Jurkat, Clone E6-1 (cell line): ENCODE results near the gene RAB40B.
A peak's percentile ranks its signal among the peaks of the same experiment; 100 is the strongest.

Experiments used
- DNase-seq: peaks from one replicate; pipeline ENCODE4 v3.0.0-alpha.2; 2011; ENCODE audit warnings: low read depth, low spot score
- H3K4me3 ChIP-seq: 2 replicates; pipeline ENCODE4 v1.5.1; 2011; ENCODE audit warnings: mild to moderate bottlenecking, low read length, control low read depth, moderate library complexity

The RAB40B gene

DNA sequence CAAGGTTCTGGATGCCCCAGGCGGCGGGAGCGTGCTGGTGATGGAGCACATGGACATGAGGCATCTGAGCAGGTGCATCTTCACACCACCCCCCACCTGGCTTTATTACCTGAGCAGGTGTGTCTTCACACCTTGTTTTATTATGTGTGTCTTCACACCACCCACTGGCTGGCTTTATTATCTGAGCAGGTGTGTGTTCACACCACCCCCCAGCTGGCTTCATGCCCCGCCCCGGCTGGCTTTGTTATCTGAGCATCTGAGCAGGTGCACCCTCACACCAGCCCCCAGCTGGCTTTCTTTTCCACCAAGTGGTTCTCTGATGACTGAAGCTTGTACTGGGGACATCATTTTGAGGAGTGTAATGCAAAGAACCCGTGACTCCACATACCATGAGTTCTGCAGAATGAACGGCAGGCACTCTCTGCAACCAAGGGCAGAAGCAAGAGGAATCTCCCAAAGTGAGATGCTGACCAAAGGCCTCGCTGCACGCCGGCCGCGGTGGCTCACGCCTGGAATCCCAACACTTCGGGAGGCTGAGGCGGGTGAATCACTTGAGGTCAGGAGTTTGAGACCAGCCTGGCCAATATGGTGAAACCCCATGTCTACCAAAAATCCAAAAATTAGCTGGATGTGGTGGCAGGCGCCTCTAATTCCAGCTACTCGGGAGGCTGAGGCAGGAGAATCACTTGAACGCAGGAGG lies 20.6 kb upstream of the RAB40B start:
- DNase-seq = no peak

GRCh38 chr17:82716203-82717010 lies 17.9 kb upstream of the RAB40B start, which contains the start of gene FN3KRP:
Gene FN3KRP (plus strand): TSS chr17:82716706. CDS start chr17:82716756, 50 bp downstream.
- DNase-seq = peak; percentile 91
- H3K4me3 ChIP-seq = peak within 1 kb of the TSS; percentile 90

More for the DNA sequence above, 20.6 kb upstream of the RAB40B start:
- H3K4me3 ChIP-seq = no peak overlapping the region

DNA sequence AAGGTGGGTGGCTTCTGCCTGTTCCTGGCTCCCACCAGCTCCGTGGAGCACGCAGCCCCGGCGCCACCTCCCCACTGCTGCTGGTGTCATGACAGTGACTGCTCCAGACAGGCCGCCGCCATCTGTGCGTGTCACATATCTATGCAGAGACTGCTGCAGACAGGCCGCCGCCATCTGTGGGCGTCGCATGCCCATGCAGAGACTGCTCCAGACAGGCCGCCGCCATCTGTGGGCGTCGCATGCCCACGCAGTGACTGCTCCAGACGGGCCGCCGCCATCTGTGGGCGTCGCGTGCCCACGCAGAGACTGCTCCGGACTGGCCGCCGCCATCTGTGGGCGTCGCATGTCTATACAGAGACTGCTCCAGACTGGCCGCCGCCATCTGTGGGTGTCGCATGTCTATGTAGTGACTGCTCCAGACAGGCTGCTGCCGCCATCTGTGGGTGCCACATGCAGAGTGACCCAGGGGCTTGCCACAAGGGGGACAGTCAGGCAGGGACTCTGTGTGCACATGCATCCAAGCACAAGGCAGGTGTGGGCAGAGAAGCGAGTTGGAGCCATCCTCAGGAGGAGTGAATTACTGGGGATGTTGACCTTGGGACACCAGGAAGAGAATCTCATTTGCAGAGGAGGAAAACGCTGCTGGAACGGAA lies 14.7 kb upstream of the RAB40B start:
- H3K4me3 ChIP-seq = no peak overlapping the region
- no peak for DNase-seq

GRCh38 chr17:82710499-82711232 lies 12.2 kb upstream of the RAB40B start:
- no peak for DNase-seq
- H3K4me3 ChIP-seq = no peak overlapping the region

DNA sequence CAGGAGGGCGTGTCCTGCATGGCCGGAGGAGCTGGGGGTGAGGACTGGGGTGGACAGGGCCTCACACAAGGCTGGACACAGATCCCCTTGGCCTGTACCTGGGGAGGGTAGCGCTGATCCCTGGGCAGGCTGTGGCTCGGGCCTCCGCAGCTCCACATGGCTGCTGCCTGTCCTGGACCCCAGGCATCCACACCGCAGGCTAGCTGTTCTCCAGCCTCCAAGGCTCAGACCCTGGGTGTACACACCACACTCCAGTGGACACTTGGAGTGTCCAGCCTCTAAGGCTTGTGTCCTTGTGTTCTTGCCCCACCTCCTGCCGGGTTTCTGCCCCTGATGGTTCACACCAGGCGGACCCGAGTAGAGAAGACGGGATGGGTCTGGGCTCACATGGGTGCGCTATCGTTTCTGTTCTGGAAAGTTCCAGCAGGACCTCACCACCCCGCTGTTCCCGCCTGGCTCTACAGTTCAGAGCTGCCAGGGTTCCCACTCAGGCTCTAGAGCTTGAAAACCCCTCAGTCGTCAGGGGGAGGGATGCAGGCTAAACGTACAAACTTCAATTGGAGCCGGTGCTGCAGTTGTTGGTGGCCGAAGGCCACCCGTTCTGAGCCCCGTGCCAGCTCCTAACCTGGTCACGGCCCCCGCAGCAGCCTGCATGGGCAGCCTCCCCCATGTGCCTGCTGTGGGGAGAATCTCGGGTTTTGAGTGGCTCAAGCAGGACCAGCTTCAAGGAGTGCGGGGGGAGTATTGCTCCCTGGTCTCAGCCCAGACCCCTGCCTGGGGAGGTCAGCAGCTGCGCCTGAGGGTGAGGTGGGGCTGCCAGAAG lies 11.4 kb upstream of the RAB40B start:
- no peak for DNase-seq
- no peak overlapping the region for H3K4me3 ChIP-seq

DNA sequence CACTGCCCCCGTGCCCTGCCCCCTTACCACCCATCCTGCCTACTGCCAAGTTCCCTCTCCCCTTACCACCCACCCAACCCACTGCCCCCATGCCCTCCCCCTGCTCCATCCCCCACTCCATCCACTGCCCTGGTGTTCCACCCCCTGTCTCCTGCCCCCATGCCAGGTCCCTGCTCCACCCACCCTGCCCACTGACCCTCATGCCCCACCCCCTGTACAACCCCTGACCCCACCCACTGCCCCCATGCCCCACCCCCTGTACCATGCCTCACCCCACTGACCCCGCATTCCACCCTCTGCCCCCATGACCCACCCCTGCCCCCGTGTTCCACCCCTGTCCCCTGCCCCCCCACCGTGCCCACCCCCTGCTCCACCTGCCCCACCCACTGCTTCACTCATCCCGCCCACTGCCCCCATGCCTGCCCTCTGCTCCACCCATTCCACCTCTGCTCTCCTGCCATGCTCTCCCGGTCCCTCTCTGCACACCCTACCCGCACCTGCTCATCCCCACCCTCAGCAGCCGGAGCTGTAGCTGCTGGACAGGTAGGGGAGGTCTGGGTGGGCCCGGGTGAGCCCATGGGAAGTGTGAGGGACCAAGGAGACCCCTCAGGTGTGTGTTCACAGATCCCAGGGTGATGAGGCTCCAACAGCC lies 10.7 kb upstream of the RAB40B start:
- no peak for DNase-seq
- H3K4me3 ChIP-seq = no peak overlapping the region

DNA sequence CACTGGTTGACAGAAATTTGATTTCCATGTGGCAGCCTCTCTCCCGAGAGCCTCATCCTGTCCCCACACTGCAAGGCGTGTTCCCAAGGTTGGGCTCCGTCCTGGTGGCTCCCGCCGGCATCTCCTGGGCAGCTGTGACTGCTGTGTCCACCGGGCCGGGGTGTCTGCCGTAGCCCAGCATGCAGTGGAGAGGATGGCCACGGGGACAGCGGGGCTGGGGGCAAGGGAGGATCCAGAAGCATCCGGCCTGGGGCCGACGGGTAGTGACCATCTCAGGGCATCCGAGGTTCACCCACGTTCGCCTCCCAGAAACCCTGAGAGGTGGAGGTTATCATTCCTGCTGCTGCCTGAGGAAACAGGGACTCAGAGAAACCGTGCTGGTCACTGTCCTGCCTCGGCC lies 7.3 kb upstream of the RAB40B start:
- DNase-seq = no peak
- no peak overlapping the region for H3K4me3 ChIP-seq

DNA sequence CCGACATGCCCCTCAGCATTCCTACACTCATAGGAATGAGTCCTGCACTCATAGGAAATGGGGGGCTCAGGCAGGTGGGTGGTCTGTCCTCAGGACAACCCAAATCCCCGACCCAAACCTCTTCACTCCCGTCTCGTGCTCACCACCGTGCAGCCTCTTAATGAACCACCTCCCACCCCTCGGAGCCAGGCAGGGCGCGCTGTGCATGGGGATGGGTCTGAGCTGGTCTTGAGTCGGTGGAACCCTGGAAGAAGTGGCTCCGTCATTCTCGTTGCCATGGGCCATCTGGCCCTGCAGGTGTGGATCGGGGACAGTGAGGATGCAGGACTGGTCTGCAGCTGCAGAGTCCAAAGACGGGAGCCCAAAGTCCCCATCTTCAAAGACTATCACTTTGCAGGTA lies 6.4 kb upstream of the RAB40B start:
- DNase-seq = no peak
- H3K4me3 ChIP-seq = no peak overlapping the region

- DNase-seq = no peak
- no peak overlapping the region for H3K4me3 ChIP-seq
Observed at GRCh38 chr17:82703935-82704865, 5.7 kb upstream of the RAB40B start.

DNA sequence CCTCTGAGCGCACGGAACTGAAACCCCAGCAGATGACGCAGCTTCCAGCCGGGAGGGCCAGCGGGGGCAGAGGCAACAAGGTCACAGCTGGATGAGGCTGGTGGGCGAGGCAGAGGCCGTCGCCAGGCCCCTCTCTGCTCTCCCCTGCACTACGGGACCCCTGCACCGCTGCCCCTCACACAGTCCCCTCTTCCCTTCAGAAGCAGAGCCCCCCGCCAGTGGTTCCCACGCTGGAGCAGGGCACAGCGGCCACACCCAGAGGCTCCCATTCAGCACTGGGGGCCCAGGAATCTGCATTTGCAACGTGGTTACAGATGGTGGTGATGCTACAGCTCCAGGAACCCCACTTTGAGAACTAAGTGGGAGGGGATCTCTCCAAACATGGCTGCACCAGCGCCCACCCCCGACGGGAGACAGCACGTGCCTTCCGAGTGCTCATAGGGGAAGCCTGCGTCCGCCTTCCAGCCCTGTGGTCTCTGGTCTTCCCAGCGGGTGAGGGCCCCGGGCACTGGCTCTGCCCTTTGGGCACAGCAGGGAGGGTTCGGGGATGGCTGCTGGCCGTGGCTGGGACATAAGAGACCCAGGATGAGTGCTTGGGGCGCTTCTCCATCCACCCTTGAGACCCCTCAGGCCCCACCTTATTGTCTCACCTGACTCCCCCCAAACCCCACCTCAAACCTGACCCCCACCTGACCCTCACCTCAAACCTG lies 4.7 kb upstream of the RAB40B start:
- DNase-seq = no peak
- no peak overlapping the region for H3K4me3 ChIP-seq

DNA sequence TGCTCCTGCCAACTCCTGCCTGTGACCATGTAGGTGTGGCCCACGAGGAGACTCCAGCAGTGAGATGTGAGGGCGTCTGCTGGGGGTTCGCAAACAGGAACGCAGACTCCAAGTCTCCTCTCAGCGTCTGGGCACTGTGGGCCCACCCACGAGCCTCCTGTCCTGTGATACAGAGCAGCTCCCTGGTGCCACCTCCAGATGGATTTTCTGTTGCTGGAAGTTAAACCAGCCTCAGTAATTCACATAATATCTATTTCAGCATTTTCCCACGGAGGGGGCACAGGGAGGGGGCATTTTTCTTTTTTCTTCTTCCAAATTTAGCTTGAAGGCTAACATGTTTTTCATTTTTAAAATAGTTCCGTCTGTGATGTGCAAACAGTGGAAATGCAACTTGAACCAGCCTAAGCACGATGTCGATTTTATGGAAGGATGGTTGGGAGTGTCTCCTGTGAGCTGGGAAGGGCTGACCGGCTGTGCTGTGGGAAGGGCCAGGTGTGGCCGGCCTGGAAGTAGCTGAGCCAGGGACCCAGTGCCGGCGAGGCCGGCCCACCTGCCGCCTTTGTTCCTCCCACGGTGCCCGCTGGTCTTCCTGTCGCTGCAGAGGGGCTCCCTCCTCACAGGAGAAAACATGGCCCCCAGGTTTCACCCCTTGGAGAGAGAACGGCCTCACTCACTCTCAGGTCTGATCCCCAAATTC lies 3.9 kb upstream of the RAB40B start:
- DNase-seq = no peak
- H3K4me3 ChIP-seq = no peak overlapping the region

DNA sequence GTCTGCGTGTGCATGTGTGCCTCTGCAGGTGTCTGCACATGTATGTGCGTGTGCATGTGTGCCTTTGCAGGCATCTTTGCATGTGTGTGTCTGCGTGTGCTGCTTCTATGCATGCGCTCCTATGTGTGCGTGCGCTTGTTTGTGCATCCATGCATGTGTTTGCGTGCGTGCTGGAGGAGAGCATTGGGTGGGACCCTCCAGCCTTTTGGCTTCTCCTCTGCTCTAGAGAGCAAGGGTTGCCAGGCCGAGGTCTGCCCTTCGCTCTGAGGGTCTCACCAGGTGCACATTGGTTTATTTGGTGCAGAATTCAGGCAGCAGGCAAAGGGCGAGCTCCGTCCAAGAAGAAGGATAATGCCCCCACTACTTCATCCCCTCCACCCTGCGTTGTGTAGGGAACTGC lies 1.1 kb upstream of the RAB40B start:
- no peak overlapping the region for H3K4me3 ChIP-seq
- no peak for DNase-seq

- DNase-seq = no peak
- H3K4me3 ChIP-seq = peak overlapping the region; percentile 49
Observed at GRCh38 chr17:82698974-82699442, 510 bp upstream of the RAB40B start.

- H3K4me3 ChIP-seq = peak overlapping the region; percentile 52; the same call in 1 of the 2 replicates
- DNase-seq = no peak
Observed at GRCh38 chr17:82697808-82698064, 762 bp downstream of the RAB40B start.

DNA sequence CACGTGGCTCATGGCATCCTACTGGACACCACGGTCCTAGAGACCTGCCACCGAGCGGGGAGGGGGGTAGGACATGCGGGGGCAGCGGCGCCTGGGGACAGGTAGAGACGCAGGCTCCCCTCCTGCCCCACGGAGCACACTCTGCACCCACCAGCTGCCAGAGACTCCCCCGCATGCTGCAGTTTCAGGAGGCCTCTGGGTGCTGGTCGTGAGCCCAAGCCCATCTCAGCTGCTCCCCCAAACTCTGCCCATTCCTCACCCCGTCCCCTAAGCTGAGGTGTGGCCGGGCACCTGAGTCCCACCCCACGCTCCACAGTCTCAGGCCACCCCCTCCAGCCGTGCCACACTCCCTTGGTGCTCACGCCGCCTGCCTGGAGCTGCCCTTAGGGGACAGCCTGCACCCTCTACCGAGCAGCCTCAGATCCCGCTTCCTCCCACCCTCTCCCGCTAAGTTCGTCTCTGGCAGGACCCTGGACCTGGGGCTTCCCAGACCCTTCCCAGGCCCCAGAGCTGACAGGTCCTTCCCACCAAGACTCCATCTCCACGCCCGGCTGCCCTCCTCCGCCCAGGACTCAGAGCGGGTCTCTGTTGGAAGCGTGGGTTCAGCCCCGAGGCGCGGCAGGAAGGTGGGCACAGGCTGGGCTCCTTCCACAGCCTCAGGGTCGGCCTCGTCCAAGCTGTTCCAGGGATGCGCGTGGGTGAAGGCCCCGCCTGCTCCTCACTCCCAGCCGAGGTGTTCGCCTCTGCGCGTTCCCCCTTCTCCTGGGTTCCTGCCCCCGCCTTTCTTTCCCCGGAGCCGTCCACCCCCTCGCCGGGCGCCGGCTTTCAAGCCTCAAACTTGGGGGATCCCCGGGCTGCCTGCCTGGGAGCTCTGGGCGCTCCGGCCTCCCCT lies 1.3 kb downstream of the RAB40B start:
- DNase-seq = no peak
- peak overlapping the region; percentile 22; the same call in 1 of the 2 replicates for H3K4me3 ChIP-seq
